ENCODE measurements around the gene ADORA1.

Gene ADORA1

GRCh38 chr1:203168991-203169390 is 41.5 kb downstream of the ADORA1 start:
- H3K4me3 ChIP-seq (ENCODE audit: low read depth, low read length) = no peak overlapping the region

DNA sequence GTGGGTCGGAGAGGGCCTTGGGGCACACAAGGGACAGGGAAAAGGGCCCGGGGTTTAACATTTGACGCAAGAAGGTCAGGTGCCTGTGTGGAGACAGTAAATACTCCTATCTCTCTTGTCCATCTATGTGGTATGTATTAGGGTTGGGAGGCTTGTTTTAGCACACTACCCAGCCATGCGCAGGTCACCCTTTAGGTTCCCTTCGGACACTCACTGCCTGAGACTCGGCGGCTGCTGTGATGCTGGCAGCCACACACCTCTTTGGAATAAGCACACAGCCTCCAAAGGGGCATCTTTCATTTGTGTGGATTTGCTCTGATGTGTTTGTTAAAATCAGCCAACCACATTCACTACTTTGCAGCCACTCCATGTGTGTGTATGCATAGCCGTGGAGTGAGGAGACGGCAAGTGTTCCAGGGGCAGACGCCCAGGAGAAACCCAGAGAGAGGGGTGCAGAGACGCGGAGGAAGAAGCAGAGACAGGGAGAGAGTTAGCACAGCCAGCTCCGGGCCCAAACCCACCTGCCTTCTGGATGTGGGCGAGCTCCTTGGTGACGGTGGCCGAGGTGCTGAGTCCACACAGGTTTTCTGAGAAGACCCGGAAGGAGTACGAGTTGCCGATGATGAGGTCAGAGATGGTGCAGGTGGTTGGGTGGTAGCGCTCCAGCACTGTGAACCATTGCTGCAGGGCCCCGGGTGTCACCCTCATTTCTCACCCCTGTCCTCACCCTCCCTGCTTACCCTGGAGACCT is 42.4 kb downstream of the ADORA1 start:
- H3K4me3 ChIP-seq (ENCODE audit: low read depth, low read length) = no peak overlapping the region
- TF ChIP-seq CTCF (IDR thresholded peaks at IDR 0.05; ENCODE audit: low read depth, low read length) = no peak

More at GRCh38 chr1:203168991-203169390, 41.5 kb downstream of the ADORA1 start:
- TF ChIP-seq CTCF (IDR thresholded peaks at IDR 0.05; ENCODE audit: low read depth, low read length) = no peak

- no peak overlapping the region for H3K4me3 ChIP-seq (ENCODE audit: low read depth, low read length)
- no peak for TF ChIP-seq CTCF (IDR thresholded peaks at IDR 0.05; ENCODE audit: low read depth, low read length)
Observed at GRCh38 chr1:203170625-203171330, 43.3 kb downstream of the ADORA1 start.

DNA sequence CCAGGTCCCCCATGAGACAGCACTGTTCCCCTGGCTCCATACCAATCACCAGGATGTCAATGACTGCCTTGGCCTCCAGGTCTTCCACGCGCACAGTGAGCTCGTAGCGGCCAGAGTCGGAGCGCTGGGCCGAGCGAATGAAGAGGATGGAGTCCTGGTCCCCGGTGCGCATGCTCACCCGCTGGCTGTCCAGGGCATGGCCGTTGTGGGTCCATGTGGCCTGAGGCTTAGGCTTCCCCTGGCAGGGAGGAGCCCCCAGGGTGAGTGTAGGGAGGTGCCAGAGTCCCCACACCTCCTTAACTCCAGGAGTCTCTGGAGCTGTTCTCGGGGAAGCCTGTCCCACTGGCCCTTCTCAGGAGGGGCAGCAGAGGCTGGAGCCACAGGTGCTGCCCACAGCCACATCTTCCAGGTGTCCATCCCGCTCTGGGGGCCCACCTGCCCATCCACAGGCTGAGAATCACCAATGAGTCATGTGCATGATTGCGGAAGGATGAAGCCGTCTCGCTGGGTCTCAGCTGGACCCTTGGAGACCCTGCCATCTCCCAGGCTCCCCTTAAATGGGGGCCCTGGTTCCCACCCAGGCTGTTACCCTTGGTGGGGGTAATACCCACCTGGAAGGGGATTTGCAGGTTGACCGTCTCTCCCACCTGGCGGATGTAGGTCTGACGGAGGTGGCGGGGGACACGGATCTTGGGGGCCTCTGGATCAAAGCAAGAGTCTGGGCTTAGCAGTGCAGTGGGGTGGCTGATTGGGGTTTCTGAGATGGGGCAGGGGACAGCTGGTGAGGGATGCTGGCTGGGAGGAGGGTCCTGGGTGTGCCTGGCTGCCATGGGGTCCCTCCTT is 44.0 kb downstream of the ADORA1 start:
- TF ChIP-seq CTCF (IDR thresholded peaks at IDR 0.05; ENCODE audit: low read depth, low read length) = no peak
- H3K4me3 ChIP-seq (ENCODE audit: low read depth, low read length) = no peak overlapping the region

- peak; percentile 62 for TF ChIP-seq CTCF (IDR thresholded peaks at IDR 0.05; ENCODE audit: low read depth, low read length)
- no peak overlapping the region for H3K4me3 ChIP-seq (ENCODE audit: low read depth, low read length)
Observed at GRCh38 chr1:203172184-203173010, 44.9 kb downstream of the ADORA1 start.

- no peak overlapping the region for H3K4me3 ChIP-seq (ENCODE audit: low read depth, low read length)
- TF ChIP-seq CTCF (IDR thresholded peaks at IDR 0.05; ENCODE audit: low read depth, low read length) = no peak
Observed at GRCh38 chr1:203173011-203173555, 45.6 kb downstream of the ADORA1 start.
